22Rv1 (cell line): ENCODE measurements around the gene VMAC.

Source experiments
- ZFX ChIP-seq: fragments of 450-650 bp; IDR thresholded peaks from 2 replicates; pipeline ENCODE4 v1.6.1; 2017; ENCODE audit warnings: antibody characterized with exemption, borderline replicate concordance
- TF ChIP-seq, protein P1 (sequence below): fragments of 450-650 bp; IDR thresholded peaks from 2 replicates; pipeline ENCODE4 v1.5.1; 2017; ENCODE audit warnings: mild to moderate bottlenecking

DNA sequence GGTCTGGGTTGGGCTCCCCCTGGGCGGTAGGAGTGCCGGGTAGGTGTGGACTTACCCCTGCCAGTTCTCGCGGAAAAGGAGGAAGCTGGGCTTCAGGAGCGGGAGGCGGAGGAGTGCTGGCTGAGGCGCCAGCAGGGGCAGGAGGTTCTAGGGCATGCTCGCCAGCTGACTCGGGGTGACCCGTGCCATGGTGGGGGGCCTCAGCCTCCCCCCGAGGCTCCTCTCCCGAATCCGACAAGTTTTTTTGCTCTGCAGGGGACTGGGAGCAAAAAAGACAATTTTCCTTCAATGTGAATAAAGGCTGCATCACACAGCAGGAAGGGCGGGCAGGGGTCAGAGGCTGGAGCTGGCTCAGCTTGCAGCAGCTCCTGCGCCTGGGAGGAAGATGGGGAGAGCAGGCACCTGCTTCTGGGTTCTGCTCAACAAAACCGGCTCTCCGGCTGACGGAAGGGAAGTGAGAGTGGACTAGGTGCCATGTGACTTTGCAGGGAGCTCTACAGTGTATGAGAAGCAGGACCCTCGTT is 46.7 kb downstream of the VMAC start:
- TF ChIP-seq, protein P1, sequence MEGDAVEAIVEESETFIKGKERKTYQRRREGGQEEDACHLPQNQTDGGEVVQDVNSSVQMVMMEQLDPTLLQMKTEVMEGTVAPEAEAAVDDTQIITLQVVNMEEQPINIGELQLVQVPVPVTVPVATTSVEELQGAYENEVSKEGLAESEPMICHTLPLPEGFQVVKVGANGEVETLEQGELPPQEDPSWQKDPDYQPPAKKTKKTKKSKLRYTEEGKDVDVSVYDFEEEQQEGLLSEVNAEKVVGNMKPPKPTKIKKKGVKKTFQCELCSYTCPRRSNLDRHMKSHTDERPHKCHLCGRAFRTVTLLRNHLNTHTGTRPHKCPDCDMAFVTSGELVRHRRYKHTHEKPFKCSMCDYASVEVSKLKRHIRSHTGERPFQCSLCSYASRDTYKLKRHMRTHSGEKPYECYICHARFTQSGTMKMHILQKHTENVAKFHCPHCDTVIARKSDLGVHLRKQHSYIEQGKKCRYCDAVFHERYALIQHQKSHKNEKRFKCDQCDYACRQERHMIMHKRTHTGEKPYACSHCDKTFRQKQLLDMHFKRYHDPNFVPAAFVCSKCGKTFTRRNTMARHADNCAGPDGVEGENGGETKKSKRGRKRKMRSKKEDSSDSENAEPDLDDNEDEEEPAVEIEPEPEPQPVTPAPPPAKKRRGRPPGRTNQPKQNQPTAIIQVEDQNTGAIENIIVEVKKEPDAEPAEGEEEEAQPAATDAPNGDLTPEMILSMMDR = no peak
- no peak for TF ChIP-seq ZFX
